SH-SY5Y (cell line): ENCODE results near the gene CLHC1.

Source experiments
- GATA2 ChIP-seq: IDR thresholded peaks from 2 replicates; pipeline ENCODE4 v1.6.1; 2011; ENCODE audit warnings: mild to moderate bottlenecking, low read depth, low read length
- GATA3 ChIP-seq: IDR thresholded peaks from 2 replicates; pipeline ENCODE4 v1.6.1; 2011; ENCODE audit warnings: low read depth, mild to moderate bottlenecking, low read length, moderate library complexity

DNA sequence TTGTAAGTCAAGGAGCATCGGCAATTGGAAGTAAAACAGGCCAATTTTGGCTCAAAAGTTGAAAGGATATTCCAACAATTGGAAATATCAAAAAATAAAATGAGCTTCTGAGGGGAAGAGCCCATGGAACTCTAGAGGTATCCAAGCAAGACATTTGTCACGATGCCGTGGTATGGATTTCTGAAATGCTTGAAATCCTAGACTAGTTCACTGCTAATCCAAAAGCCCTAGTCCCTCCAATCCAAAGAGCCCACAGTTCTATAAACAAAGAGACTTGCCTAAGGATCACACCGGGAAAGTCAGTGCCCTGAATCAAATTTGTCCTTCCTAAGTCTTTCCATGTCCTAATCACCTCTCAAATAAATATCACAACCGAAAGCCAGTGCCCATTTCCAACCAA is 85.1 kb downstream of the CLHC1 start:
- TF ChIP-seq GATA2 (no peak), GATA3 (no peak)
